ENCODE measurements around the gene MT3.

Gene MT3

DNA sequence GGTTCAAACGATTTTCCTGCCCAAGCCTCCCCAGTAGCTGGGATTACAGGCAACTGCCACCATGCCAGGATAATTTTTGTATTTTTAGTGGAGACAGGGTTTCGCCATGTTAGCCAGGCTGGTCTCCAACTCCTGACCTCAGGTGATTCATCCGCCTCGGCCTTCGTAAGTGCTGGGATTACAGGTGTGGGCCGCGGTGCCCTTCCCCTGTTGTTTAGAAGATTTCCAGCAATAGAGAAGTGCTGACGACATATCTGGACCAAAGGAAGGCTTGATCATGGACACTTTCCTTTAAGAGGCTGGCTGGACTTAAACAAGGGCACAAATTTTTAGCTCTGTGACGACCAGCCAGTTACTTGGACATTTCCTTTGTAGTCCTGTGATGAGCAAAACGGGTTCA is 41.9 kb downstream of the MT3 start:
- DNase-seq (ENCODE audit: low read depth) = no peak

DNA sequence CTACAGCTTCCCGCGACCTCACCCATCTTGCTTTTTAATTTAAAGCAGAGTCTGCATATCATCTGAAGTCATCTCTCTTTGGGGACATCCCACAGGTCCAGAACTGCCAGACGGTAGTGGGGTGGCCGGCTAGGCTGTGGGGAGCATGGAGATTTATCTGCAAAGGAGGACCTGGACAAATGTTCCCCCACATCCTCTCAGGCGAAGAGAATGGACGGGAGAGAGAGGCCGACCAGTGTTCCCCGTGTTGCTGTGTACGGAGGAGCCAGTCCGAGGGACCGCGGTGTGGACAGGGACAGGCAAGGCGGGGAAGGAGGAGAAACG is 42.5 kb downstream of the MT3 start:
- DNase-seq (ENCODE audit: low read depth) = no peak

DNA sequence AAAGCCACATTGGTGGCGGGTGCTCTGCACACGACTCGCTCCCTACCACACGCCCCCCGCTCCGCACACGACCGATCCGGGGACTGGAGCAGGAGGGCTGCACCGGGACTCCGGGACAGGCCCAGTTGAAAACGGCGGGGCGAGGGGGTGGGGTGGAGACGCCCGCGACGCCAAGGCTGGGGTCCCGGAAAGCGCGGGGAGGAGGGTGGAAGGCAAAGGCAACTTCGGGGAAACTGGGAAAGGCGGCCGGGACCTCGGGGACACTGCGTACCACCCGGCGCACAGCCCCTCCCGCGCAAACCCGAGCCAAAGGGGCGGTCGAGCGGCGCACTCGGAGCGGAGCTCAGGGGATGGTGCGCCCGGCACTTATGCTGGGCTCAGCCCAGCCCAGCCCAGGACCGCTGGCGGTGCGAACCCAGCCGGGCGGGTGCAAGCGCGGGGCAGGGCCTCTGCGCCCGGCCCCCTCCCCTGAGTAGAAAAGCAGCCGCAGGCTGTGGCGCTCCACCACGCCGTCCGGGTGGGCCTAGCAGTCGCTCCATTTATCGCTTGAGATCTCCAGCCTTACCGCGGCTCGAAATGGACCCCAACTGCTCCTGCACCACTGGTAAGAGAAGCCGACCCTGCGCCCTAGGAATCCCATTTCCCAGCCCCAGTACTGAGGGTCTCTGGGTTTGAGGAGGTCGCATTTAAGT is 43.0 kb downstream of the MT3 start, which contains the start of gene MT1M:
Gene MT1M (plus strand): TSS at position 504 of the 692 bp plus-strand sequence. CDS start 73 bp downstream, at position 577.
- DNase-seq (ENCODE audit: low read depth) = no peak

DNA sequence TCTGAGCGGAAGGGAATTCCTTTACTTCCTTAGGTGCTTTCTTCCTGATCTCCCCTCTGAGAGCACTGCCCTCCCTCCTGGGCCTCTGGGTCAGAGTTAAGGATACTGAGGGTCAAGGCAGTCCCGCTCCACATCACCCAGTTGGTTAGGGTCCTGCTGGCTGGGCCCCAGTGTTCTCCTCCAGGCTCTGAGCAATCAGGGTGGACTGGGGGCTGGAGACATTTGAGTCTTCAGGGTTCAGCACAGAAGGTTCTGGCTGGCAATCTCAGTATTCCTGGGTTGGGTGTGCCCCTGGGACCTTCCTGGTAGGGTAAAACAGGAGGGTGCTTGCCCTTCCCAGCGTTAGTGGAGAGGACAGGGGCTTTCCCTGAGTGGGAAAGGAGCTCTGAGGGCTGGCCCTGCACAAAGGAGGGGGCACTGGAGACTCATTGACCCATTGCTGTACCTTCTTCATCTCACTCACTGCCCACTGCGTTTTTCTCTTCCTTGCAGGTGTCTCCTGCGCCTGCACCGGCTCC is 43.6 kb downstream of the MT3 start:
- DNase-seq (ENCODE audit: low read depth) = no peak

DNA sequence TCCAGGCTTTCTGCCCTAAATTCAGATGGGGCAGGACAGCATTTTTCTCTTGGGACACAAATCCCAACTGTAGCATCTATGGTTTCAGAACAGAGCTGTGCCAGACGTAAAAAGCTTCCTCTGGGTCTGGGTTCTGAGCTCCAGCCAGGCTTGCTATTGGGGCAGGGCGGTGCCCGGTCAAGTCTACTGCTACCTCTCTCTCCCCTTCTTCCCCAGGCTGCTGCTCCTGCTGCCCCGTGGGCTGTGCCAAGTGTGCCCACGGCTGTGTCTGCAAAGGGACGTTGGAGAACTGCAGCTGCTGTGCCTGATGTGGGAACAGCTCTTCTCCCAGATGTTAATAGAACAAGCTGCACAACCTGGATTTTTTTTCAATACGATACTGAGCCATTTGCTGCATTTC is 44.2 kb downstream of the MT3 start:
- DNase-seq (ENCODE audit: low read depth) = no peak

DNA sequence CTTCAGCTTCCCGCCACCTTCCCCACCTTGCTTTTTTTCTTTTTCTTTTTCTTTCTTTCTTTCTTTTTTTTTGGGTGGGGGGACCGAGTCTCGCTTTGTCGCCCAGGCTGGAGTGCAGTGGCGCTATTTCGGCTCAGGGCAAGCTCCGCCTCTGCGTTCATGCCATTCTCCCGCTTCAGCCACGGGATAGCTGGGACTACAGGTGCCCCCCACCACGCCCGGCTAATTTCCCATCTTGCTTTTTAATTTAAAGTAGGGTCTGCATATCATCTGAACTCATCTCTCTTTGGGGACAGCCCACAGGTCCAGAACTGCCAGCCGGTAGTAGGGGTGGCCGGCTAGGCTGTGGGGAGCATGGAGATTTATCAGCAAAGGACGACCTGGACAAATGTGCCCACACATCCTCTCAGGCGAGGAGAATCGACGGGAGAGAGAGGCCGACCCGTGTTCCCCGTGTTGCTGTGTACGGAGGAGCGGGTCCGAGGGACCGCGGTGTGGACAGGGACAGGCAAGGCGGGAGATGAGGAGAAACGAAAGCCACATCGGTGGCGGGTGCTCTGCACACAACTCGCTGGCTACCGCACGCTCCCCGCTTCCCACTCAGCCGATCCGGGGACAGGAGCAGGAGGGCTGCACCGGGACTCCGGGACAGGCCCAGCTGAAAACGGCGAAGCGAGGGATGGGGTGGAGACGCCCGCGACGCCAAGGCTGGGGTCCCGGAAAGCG is 45.5 kb downstream of the MT3 start:
- DNase-seq (ENCODE audit: low read depth) = no peak

DNA sequence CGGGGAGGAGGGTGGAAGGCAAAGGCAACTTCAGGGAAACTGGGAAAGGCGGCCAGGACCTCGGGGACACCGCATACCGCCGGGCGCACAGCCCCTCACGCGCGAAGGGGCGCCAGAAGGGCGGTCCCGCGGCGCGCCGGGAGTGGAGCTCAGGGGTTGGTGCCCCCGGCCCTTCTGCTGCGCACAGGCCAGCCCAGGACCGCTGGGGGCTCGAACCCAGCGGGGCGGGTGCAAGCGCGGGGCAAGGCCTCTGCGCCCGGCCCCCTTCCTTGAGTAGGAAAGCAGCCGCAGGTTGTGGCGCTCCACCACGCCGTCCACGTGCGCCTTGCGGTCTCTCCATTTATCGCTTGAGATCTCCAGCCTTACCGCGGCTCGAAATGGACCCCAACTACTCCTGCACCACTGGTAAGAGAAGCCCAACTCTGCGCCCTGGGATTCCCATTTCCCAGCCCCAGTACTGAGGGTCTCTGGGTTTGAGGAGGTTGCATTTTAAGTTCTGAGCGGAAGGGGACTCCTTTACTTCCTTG is 46.2 kb downstream of the MT3 start:
- DNase-seq (ENCODE audit: low read depth) = no peak

DNA sequence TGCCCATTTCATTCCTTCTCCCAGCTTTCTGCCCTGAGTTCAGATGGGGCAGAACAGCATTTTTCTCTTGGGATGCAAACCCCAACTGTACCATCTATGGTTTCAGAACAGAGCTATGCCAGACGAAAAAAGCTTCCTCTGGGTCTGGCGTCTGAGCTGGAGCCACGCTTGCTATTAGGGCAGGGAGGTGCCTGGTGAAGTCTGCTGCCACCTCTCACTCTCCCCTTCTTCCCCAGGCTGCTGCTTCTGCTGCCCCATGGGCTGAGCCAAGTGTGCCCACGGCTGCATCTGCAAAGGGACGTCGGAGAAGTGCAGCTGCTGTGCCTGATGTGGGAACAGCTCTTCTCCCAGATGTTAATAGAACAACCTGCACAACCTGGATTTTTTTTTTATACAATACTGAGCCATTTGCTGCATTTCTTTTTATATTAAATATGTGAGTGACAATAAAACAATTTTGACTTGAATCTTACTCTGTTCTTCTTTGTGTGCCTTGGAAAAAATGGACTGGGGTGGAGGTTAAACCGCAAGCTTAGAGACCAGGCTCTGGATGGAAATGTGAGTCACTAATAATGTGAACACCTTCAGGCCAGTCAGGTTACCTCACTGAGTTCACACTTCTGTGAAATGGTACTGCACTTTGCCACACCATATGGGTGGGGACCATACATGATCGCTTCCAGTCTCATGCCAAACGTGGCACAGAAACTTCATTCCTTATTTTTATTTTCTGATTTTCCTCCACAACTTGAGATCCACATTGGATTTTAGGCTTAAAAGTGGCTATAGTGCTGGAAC is 47.5 kb downstream of the MT3 start:
- DNase-seq (ENCODE audit: low read depth) = no peak

DNA sequence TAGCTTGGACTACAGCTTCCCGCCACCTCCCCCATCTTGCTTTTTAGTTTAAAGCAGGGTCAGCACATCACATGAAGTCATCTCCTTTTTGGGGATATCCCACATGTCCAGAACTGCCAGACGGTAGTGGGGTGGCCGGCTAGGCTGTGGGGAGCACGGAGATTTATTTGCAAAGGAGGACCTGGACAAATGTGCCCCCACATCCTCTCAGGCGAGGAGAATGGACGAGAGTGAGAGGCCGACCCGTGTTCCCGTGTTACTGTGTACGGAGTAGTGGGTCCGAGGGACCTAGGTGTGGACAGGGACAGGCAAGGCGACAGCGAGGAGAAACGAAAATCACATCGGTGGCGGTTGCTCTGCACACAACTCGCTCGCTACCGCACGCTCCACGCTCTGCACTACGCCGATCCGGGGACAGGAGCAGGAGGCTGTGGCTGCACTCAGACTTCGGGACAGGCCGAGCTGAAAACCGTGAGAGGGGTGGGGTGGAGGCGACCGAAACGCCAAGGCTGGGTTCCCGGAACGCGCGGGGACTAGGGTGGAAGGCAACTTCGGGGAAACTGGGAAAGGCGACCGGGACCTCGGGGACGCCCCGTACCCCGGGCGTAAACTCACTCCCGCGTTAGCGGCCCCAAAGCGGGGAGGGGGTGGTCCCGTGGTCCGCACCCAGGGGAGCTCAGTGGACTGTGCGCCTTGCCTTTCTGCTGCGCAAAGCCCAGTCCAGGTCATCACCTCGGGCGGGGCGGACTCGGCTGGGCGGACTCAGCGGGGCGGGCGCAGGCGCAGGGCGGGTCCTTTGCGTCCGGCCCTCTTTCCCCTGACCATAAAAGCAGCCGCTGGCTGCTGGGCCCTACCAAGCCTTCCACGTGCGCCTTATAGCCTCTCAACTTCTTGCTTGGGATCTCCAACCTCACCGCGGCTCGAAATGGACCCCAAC is 48.8 kb downstream of the MT3 start, which contains the start of gene MT1A:
Gene MT1A (plus strand): TSS at position 853 of the 937 bp plus-strand sequence. CDS start 73 bp downstream, at position 926.
- DNase-seq (ENCODE audit: low read depth) = no peak

DNA sequence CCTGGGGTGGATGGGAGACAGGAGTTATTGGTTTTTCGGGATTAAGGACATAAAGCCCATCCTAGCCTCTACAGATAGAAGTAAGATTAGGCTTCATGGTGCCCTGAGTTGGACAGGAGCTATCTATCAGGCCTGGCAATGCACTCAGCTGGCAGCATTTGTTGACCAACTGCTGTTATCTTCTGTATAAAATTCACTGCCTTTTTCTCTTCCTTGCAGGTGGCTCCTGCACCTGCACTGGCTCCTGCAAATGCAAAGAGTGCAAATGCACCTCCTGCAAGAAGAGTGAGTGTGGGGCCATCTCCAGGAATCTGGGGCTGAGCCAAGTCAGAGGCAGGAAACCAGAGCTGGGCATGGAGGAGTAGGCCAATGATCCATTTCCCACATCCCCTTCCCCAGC is 49.7 kb downstream of the MT3 start:
- no peak for DNase-seq (ENCODE audit: low read depth)

DNA sequence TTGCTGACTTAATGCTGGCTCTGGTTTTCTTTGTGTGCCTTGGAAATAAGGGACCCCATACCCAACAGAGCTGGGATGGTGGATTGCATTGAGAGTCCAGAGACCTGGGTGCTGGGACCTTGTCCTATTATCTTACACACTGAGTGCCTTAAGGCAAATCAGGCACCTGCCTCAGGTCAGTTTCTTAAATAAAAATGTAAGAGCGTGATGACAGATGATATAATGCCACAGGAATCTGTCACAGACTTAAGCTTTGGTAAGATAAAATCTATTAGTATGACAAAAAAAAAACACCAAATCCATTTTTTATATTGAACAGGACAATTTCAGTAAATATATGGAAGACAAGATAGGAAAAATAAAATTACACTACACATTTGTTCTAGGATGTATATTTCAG is 50.7 kb downstream of the MT3 start:
- no peak for DNase-seq (ENCODE audit: low read depth)
